SK-MEL-5 (cell line): ENCODE measurements around the gene OR5B21. TPM values are rescaled to one million over a fixed set of nuclear protein-coding genes. Genes with fewer than 3 reads are reported as not detected.

Source experiments
- DNase-seq: peaks from one replicate; pipeline ENCODE4 v3.0.0-alpha.2; 2016; ENCODE audit warnings: low read depth, low spot score
- in situ Hi-C: cut with HindIII; loops from 2 replicates; pipeline ENCODE4 v1.10.0; 2016; ENCODE audit warnings: low sequenced_read_pairs, high pct_unique_total_duplicates, low pct_unique_long_range_greater_than_20kb
- total RNA-seq: library from RNA; depleted of rRNA; stranded (reverse); fragments of >200 nt; shearing (Covaris generic); gene quantifications from 2 replicates; pipeline ENCODE4 v1.2.3, GENCODE V29; 2014; rRNA removed

Gene OR5B21
- total RNA-seq, 1 experiment from 2014 or later = not detected

GRCh38 chr11:58502004-58502403 is 5.9 kb downstream of the OR5B21 start:
- no peak for DNase-seq
- in situ Hi-C loops = no loop called here

- in situ Hi-C loops = no loop called here
- DNase-seq = no peak
These were observed 9.4 kb downstream of the OR5B21 start for GRCh38 chr11:58498464-58498863.

- DNase-seq = no peak
- in situ Hi-C loops = no loop called here
These were observed 10.0 kb downstream of the OR5B21 start for GRCh38 chr11:58497951-58498350.

- no peak for DNase-seq
- in situ Hi-C loops = no loop called here
These were observed 12.0 kb downstream of the OR5B21 start for GRCh38 chr11:58495906-58496305.

GRCh38 chr11:58494101-58494500 is 13.8 kb downstream of the OR5B21 start:
- DNase-seq = no peak
- in situ Hi-C loops = no loop called here

GRCh38 chr11:58493676-58494075 is 14.2 kb downstream of the OR5B21 start:
- in situ Hi-C loops = no loop called here
- no peak for DNase-seq

- in situ Hi-C loops = no loop called here
- no peak for DNase-seq
These were observed 17.1 kb downstream of the OR5B21 start for GRCh38 chr11:58490827-58491226.

GRCh38 chr11:58487170-58487569 is 20.7 kb downstream of the OR5B21 start:
- DNase-seq = no peak
- in situ Hi-C loops = no loop called here

- DNase-seq = no peak
- in situ Hi-C loops = no loop called here
These were observed 21.9 kb downstream of the OR5B21 start for GRCh38 chr11:58485961-58486360.

- no peak for DNase-seq
- in situ Hi-C loops = no loop called here
These were observed 36.0 kb downstream of the OR5B21 start for GRCh38 chr11:58471892-58472291.

- in situ Hi-C loops = no loop called here
These were observed 41.6 kb downstream of the OR5B21 start for GRCh38 chr11:58466293-58466692.

GRCh38 chr11:58465690-58466089 is 42.2 kb downstream of the OR5B21 start:
- in situ Hi-C loops = no loop called here
- DNase-seq = no peak

More at GRCh38 chr11:58466293-58466692, 41.6 kb downstream of the OR5B21 start:
- DNase-seq = no peak

Other genes starting within 250 kb of the OR5B21 start
- not detected in 2 replicates for gene OR10W1, start 239.8 kb downstream of the OR5B21 start, total RNA-seq
- gene OR5B17, start 149.0 kb downstream of the OR5B21 start, total RNA-seq = not detected in 2 replicates
- gene OR5B3, start 101.2 kb downstream of the OR5B21 start, total RNA-seq = not detected in 2 replicates
- not detected in 2 replicates for gene OR5B2, start 80.0 kb downstream of the OR5B21 start, total RNA-seq
- not detected in 2 replicates for gene OR5B12, start 65.9 kb downstream of the OR5B21 start, total RNA-seq
- 10.3 and 11.4 TPM in 2 replicates for gene LPXN, start 67.8 kb upstream of the OR5B21 start, total RNA-seq
- 57.8 and 58.7 TPM in 2 replicates for gene ZFP91, start 71.0 kb upstream of the OR5B21 start, total RNA-seq
- gene CNTF, start 114.6 kb upstream of the OR5B21 start, total RNA-seq = 1.2 and 2.1 TPM in 2 replicates
- gene GLYAT, start 223.8 kb upstream of the OR5B21 start, total RNA-seq = not detected in 2 replicates